Smooth muscle cell (in vitro differentiated cells): ENCODE data around the gene HSPA14. TPM values are rescaled to one million over a fixed set of nuclear protein-coding genes. Genes with fewer than 3 reads are reported as not detected.

Experiments used
- DNase-seq: peaks from one replicate; lab custom pipeline; 2025; ENCODE audit not compliant: unreplicated experiment; lab: John Stamatoyannopoulos, UW
- H2AFZ ChIP-seq: fragments of 200-600 bp; sonication (generic); 2 replicates; pipeline ENCODE4 v1.6.0; 2016; ENCODE audit warnings: antibody characterized with exemption, low read depth, mild to moderate bottlenecking
- H3F3A ChIP-seq: fragments of 200-600 bp; sonication (generic); 2 replicates; pipeline ENCODE4 v1.6.0; 2017; ENCODE audit warnings: antibody characterized with exemption, low read depth
- H3K27ac ChIP-seq: fragments of 200-600 bp; sonication (generic); 2 replicates; pipeline ENCODE4 v1.5.1; 2016; ENCODE audit warnings: low read depth, mild to moderate bottlenecking
- H3K27me3 ChIP-seq: fragments of 200-600 bp; sonication (generic); 2 replicates; pipeline ENCODE4 v1.6.1; 2016; ENCODE audit warnings: low read depth, mild to moderate bottlenecking
- H3K36me3 ChIP-seq: fragments of 200-600 bp; sonication (generic); 2 replicates; pipeline ENCODE4 v1.5.1; 2016; ENCODE audit warnings: low read depth
- H3K4me1 ChIP-seq: fragments of 200-600 bp; sonication (generic); 2 replicates; pipeline ENCODE4 v1.5.1; 2016; ENCODE audit warnings: low read depth
- H3K4me2 ChIP-seq: fragments of 200-600 bp; sonication (generic); 2 replicates; pipeline ENCODE4 v1.6.0; 2016; ENCODE audit warnings: mild to moderate bottlenecking
- H3K4me3 ChIP-seq: fragments of 200-600 bp; sonication (generic); 2 replicates; pipeline ENCODE4 v1.5.1; 2016; ENCODE audit warnings: mild to moderate bottlenecking
- H3K79me2 ChIP-seq: fragments of 200-600 bp; sonication (generic); 2 replicates; pipeline ENCODE4 v1.6.0; 2016; ENCODE audit warnings: low read depth, mild to moderate bottlenecking
- H3K9ac ChIP-seq: fragments of 200-600 bp; sonication (generic); 2 replicates; pipeline ENCODE4 v1.6.0; 2016; ENCODE audit warnings: low read depth
- H3K9me3 ChIP-seq: fragments of 200-600 bp; sonication (generic); replicated peaks from 2 replicates; pipeline ENCODE4 v1.5.1; 2016; ENCODE audit warnings: low read depth
- H4K20me1 ChIP-seq: fragments of 200-600 bp; sonication (generic); 2 replicates; pipeline ENCODE4 v1.6.0; 2016; ENCODE audit warnings: low read depth
- CTCF ChIP-seq: fragments of 200-600 bp; sonication (generic); IDR thresholded peaks from 2 replicates; pipeline ENCODE4 v1.5.1; 2017; ENCODE audit warnings: borderline replicate concordance, mild to moderate bottlenecking, antibody characterized with exemption; ENCODE audit not compliant: insufficient read depth, poor library complexity, severe bottlenecking
- WGBS: methylation state at CpG from one replicate; pipeline ENCODE4 v1.1.7; 2016; ENCODE audit warnings: low lambda C conversion rate; 5-methylcytosine and 5-hydroxymethylcytosine counted together
- polyA plus RNA-seq: library from polyadenylated mRNA; unstranded; fragments of >200 nt; fragmentation: Nextera tagmentation; extraction: Ambion mirVana; gene quantifications from 2 replicates; pipeline ENCODE4 v1.2.1, GENCODE V29; 2016
- total RNA-seq: library from RNA; depleted of rRNA; stranded (reverse); fragments of >200 nt; gene quantifications from 2 replicates; pipeline ENCODE4 v1.2.3, GENCODE V29; 2014

HSPA14 gene
- total and polyA plus RNA-seq, 2 experiments from 2014 or later: 9.9 to 18.6 TPM

- Histone ChIP-seq H3K4me3 (peak overlapping the region; percentile 70), H3K79me2 (peaks cover 58% of the 10 kb centered on the region), H3K4me1 (peaks cover 28% of the 10 kb centered on the region), H3F3A (no peaks in the 10 kb centered on the region), H2AFZ (peak overlapping the region; percentile 88), H3K27me3 (no peaks in the 10 kb centered on the region), H4K20me1 (peaks cover 9% of the 10 kb centered on the region), H3K9ac (peak overlapping the region; percentile 90), H3K36me3 (no peaks in the 10 kb centered on the region), H3K9me3 (no peaks in the 10 kb centered on the region), H3K27ac (no peak overlapping the region), H3K4me2 (peak overlapping the region; percentile 99)
- 6% methylated on average over 5 of the region's 5 CpGs for WGBS
- DNase-seq: no peak
- TF ChIP-seq CTCF: no peak
These were observed 41.8 kb downstream of the HSPA14 start for GRCh38 chr10:14879928-14880193.

GRCh38 chr10:14880229-14880628 is 42.1 kb downstream of the HSPA14 start:
- no peak for TF ChIP-seq CTCF
- peak overlapping the region; percentile 70 for H3K4me3 ChIP-seq
- H3K79me2 ChIP-seq: peaks cover 59% of the 10 kb centered on the region
- H3K27me3 ChIP-seq: no peaks in the 10 kb centered on the region
- H4K20me1 ChIP-seq: peaks cover 9% of the 10 kb centered on the region
- 50% methylated on average over 7 of the region's 7 CpGs for WGBS
- H2AFZ ChIP-seq: peak overlapping the region; percentile 88
- peak overlapping the region; percentile 90 for H3K9ac ChIP-seq
- peak overlapping the region; percentile 99 for H3K4me2 ChIP-seq
- H3K9me3 ChIP-seq: no peaks in the 10 kb centered on the region
- no peaks in the 10 kb centered on the region for H3K36me3 ChIP-seq
- peaks cover 28% of the 10 kb centered on the region for H3K4me1 ChIP-seq
- H3K27ac ChIP-seq: no peak overlapping the region
- DNase-seq: no peak
- no peaks in the 10 kb centered on the region for H3F3A ChIP-seq

- no peak for TF ChIP-seq CTCF
- WGBS: 93% methylated on average over 3 of the region's 3 CpGs
- no peak for DNase-seq
These were observed 46.0 kb downstream of the HSPA14 start for GRCh38 chr10:14884082-14884481.

GRCh38 chr10:14889318-14889717 is 51.2 kb downstream of the HSPA14 start:
- H3K4me1 ChIP-seq: peaks cover 6% of the 10 kb centered on the region
- H2AFZ ChIP-seq: no peak overlapping the region
- H4K20me1 ChIP-seq: peaks cover 25% of the 10 kb centered on the region
- H3K9ac ChIP-seq: no peak overlapping the region
- H3K4me2 ChIP-seq: no peak overlapping the region
- H3K9me3 ChIP-seq: no peaks in the 10 kb centered on the region
- WGBS: 78% methylated on average over 2 of the region's 2 CpGs
- H3K27ac ChIP-seq: no peak overlapping the region
- H3K79me2 ChIP-seq: peaks cover 82% of the 10 kb centered on the region
- H3K4me3 ChIP-seq: no peak overlapping the region
- no peaks in the 10 kb centered on the region for H3K36me3 ChIP-seq
- no peaks in the 10 kb centered on the region for H3F3A ChIP-seq
- no peak for DNase-seq
- TF ChIP-seq CTCF: peak; percentile 30
- H3K27me3 ChIP-seq: no peaks in the 10 kb centered on the region

More at GRCh38 chr10:14884082-14884481, 46.0 kb downstream of the HSPA14 start:
- Histone ChIP-seq H4K20me1 (peaks cover 19% of the 10 kb centered on the region), H3F3A (no peaks in the 10 kb centered on the region), H3K9me3 (no peaks in the 10 kb centered on the region), H3K4me3 (no peak overlapping the region), H3K9ac (no peak overlapping the region), H3K27me3 (no peaks in the 10 kb centered on the region), H3K36me3 (no peaks in the 10 kb centered on the region), H3K27ac (no peak overlapping the region), H3K79me2 (peaks cover 85% of the 10 kb centered on the region), H3K4me2 (no peak overlapping the region), H2AFZ (no peak overlapping the region), H3K4me1 (peaks cover 25% of the 10 kb centered on the region)
